Tibial nerve (tissue), 4 donors: ENCODE measurements around the gene OPN1SW. TPM values are rescaled to one million over a fixed set of nuclear protein-coding genes. Genes with fewer than 3 reads are reported as not detected.

ENCODE experiments used
- DNase-seq, 2 donors: peaks; one replicate each; pipeline ENCODE4 v3.0.0-alpha.2; 2019; ENCODE audit warnings: low spot score in 2 of 2
- H3K27ac ChIP-seq, 4 donors: fragments of 200-600 bp; sonication (generic) in 3 of 4; one replicate each; pipeline ENCODE4 v1.5.1; 2017 to 2019; ENCODE audit warnings: mild to moderate bottlenecking in 1 of 4
- H3K27me3 ChIP-seq, 2 donors: fragments of 200-600 bp; sonication (generic) in 1 of 2; one replicate each; pipeline versions ENCODE4 v1.5.1 to v1.6.0; 2017 to 2019
- H3K36me3 ChIP-seq, 3 donors: fragments of 200-600 bp; sonication (generic); one replicate each; pipeline ENCODE4 v1.5.1; 2018 to 2019
- H3K4me1 ChIP-seq, 4 donors: fragments of 200-600 bp; sonication (generic) in 3 of 4; one replicate each; pipeline ENCODE4 v1.5.1; 2017 to 2019
- H3K4me3 ChIP-seq, 4 donors: fragments of 200-600 bp; sonication (generic) in 3 of 4; one replicate each; pipeline ENCODE4 v1.5.1; 2017 to 2019; ENCODE audit warnings: mild to moderate bottlenecking in 1 of 4, moderate library complexity in 1 of 4
- H3K9me3 ChIP-seq, 4 donors: fragments of 200-600 bp; sonication (generic) in 3 of 4; one replicate each; pipeline ENCODE4 v1.5.1; 2017 to 2019
- EP300 ChIP-seq, 2 donors: sonication (generic); formaldehyde crosslinking; IDR thresholded peaks; one replicate each; pipeline ENCODE4 v1.6.1; 2017; ENCODE audit warnings: antibody characterized with exemption in 2 of 2, mild to moderate bottlenecking in 1 of 2
- POLR2A ChIP-seq, 2 donors: fragments of 450-650 bp; IDR thresholded peaks; one replicate each; pipeline ENCODE4 v1.6.1; 2017; ENCODE audit warnings: antibody characterized with exemption in 2 of 2, mild to moderate bottlenecking in 2 of 2, moderate library complexity in 2 of 2
- WGBS, 2 donors: methylation state at CpG; one replicate each; pipeline ENCODE4 v1.1.5; 2018; 5-methylcytosine and 5-hydroxymethylcytosine counted together
- small RNA-seq: library from RNA; depleted of rRNA; stranded (forward); fragments of <200 nt; gene quantifications from one replicate; pipeline ENCODE3, GENCODE V24; 2016
- total RNA-seq, 4 donors: library from RNA; depleted of rRNA; stranded (reverse); fragments of >200 nt; gene quantifications; one replicate each; pipeline ENCODE4 v1.1.0, GENCODE V29; 2016
- TF ChIP-seq, protein P1 (sequence below), 5 experiments: fragments of 200-600 bp in 3 of 5; fragments of 450-650 bp in 2 of 5; sonication (generic) in 3 of 5; IDR thresholded peaks; one replicate each; pipeline ENCODE4 v1.5.1; 2016 to 2019; ENCODE audit warnings: antibody characterized with exemption in 5 of 5, mild to moderate bottlenecking in 3 of 5, moderate library complexity in 2 of 5

Gene OPN1SW
- total RNA-seq, 4 donors from 2014 or later, result not detected

DNA sequence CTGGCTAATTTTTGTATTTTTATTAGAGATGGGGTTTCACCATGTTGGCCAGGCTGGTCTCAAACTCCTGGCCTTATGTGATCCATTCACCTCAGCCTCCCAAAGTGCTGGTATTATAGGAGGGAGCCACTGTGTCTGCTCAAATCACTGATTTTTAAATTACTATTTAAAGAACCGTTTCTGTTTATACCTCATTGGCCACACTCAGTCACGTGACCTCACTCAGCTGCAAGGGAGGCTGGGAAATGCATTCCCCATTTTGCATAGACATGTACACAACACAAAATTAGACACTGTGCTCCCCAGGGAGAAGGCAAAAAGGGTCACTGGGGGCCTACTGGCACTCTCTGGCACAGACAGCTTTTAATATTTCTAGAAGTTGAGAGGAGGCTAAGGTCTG is 50.1 kb downstream of the OPN1SW start:
- Histone ChIP-seq H3K4me1 (no peaks in the 10 kb centered on the region), H3K27ac (no peak overlapping the region), H3K36me3 (no peaks in the 10 kb centered on the region), H3K27me3 (no peaks in the 10 kb centered on the region), H3K9me3 (no peaks in the 10 kb centered on the region), H3K4me3 (no peak overlapping the region)
- TF ChIP-seq, protein P1, sequence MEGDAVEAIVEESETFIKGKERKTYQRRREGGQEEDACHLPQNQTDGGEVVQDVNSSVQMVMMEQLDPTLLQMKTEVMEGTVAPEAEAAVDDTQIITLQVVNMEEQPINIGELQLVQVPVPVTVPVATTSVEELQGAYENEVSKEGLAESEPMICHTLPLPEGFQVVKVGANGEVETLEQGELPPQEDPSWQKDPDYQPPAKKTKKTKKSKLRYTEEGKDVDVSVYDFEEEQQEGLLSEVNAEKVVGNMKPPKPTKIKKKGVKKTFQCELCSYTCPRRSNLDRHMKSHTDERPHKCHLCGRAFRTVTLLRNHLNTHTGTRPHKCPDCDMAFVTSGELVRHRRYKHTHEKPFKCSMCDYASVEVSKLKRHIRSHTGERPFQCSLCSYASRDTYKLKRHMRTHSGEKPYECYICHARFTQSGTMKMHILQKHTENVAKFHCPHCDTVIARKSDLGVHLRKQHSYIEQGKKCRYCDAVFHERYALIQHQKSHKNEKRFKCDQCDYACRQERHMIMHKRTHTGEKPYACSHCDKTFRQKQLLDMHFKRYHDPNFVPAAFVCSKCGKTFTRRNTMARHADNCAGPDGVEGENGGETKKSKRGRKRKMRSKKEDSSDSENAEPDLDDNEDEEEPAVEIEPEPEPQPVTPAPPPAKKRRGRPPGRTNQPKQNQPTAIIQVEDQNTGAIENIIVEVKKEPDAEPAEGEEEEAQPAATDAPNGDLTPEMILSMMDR (IDR thresholded peaks at IDR 0.05), result no peak
- no peak for TF ChIP-seq EP300 (IDR thresholded peaks at IDR 0.05)
- no peak for TF ChIP-seq POLR2A (IDR thresholded peaks at IDR 0.05)
- WGBS, 2 donors, result 86 to 100% methylated on average over 2 of the region's 2 CpGs
- no peak for DNase-seq

DNA sequence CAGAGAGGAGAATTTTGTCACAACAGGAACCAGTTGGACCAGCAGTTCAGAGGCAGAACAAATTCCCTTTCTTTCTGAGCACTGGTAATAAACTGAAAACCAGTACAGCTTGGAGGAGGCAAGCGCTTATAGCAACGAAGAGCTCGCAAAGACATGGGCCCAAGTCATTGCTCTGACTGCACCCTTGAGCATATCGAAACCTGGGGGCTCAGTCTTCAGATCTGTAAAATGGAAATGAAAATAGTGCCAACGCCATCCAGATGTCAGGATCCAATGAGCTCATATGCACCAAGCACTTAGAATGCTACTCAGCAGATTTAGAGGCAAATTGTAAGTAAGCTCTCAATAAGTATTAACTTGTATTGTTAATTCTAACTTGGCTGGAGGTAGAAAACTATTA is 50.9 kb downstream of the OPN1SW start:
- H3K27ac ChIP-seq, result no peak overlapping the region
- H3K4me1 ChIP-seq, result no peaks in the 10 kb centered on the region
- no peaks in the 10 kb centered on the region for H3K9me3 ChIP-seq
- H3K27me3 ChIP-seq, result no peaks in the 10 kb centered on the region
- 89 to 93% methylated on average over 5 of the region's 5 CpGs for WGBS, 2 donors
- DNase-seq, result no peak
- no peak for TF ChIP-seq EP300 (IDR thresholded peaks at IDR 0.05)
- TF ChIP-seq, protein P1 (IDR thresholded peaks at IDR 0.05), result no peak
- H3K36me3 ChIP-seq, result no peaks in the 10 kb centered on the region
- H3K4me3 ChIP-seq, result no peak overlapping the region

Small RNA genes lying within 50 kb of the gene (small RNA-seq; reads per million reads assigned to genes)
- not detected for gene RN7SL81P

Other genes with a start within 250 kb of the OPN1SW start
- gene GARIN1A, start 103.5 kb downstream of the OPN1SW start, total RNA-seq, result 1 to 10 TPM in 2 of 4 donors, under 1 TPM in 2; 0.63 to 3.5 (median 1.8) TPM
- gene CALU, start 36.4 kb downstream of the OPN1SW start, total RNA-seq, result 10 to 100 TPM; 77.3 to 94.8 (median 90.0) TPM
- gene CCDC136, start 16.2 kb upstream of the OPN1SW start, total RNA-seq, result 10 to 100 TPM in 1 of 4 donors, 1 to 10 TPM in 3; 4.5 to 12.4 (median 7.2) TPM
- 10 to 100 TPM in 2 of 4 donors, 1 to 10 TPM in 2; 5.5 to 13.5 (median 9.0) TPM for gene FLNC, start 54.6 kb upstream of the OPN1SW start, total RNA-seq
- gene ATP6V1F, start 87.1 kb upstream of the OPN1SW start, total RNA-seq, result 100 to 1,000 TPM in 1 of 4 donors, 10 to 100 TPM in 3; 57.9 to 122 (median 75.4) TPM
- under 1 TPM; 0.21 to 0.90 (median 0.40) TPM for gene KCP, start 134.9 kb upstream of the OPN1SW start, total RNA-seq
- gene IRF5, start 162.1 kb upstream of the OPN1SW start, total RNA-seq, result 10 to 100 TPM in 3 of 4 donors, 1 to 10 TPM in 1; 7.8 to 28.8 (median 15.0) TPM